Breast epithelium (tissue), 4 donors: ENCODE results near the gene FAAP100. TPM values are rescaled to one million over a fixed set of nuclear protein-coding genes. Genes with fewer than 3 reads are reported as not detected.

Source experiments
- DNase-seq, 2 donors: peaks; one replicate each; pipeline ENCODE4 v3.0.0-alpha.2; 2019; ENCODE audit warnings: low spot score in 2 of 2
- H3K27ac ChIP-seq, 2 donors: fragments of 200-600 bp; sonication (generic) in 1 of 2; one replicate each; pipeline ENCODE4 v1.5.1; 2016 to 2019; ENCODE audit warnings: mild to moderate bottlenecking in 1 of 2
- H3K27me3 ChIP-seq, 2 donors: fragments of 200-600 bp; sonication (generic) in 1 of 2; one replicate each; pipeline versions ENCODE4 v1.5.1 to v1.6.0; 2017 to 2019; ENCODE audit warnings: control low read depth in 1 of 2, mild to moderate bottlenecking in 1 of 2
- H3K36me3 ChIP-seq: fragments of 200-600 bp; one replicate; pipeline ENCODE4 v1.5.1; 2019
- H3K4me1 ChIP-seq, 2 donors: fragments of 200-600 bp; sonication (generic); one replicate each; pipeline ENCODE4 v1.5.1; 2016 to 2019; ENCODE audit warnings: control low read depth in 1 of 2
- H3K4me3 ChIP-seq, 3 donors: fragments of 200-600 bp; sonication (generic); 1 replicate in 2 of 3; 2 replicates in 1 of 3; pipeline ENCODE4 v1.5.1; 2016 to 2019; ENCODE audit warnings: mild to moderate bottlenecking in 3 of 3, moderate library complexity in 2 of 3
- H3K9me3 ChIP-seq, 2 donors: fragments of 200-600 bp; sonication (generic) in 1 of 2; one replicate each; pipeline ENCODE4 v1.5.1; 2016 to 2019; ENCODE audit warnings: control low read depth in 1 of 2
- POLR2A ChIP-seq: fragments of 450-650 bp; IDR thresholded peaks from one replicate; pipeline ENCODE4 v1.6.1; 2016; ENCODE audit warnings: antibody characterized with exemption, mild to moderate bottlenecking, moderate library complexity
- POLR2AphosphoS5 ChIP-seq, 3 donors: sonication (generic); formaldehyde crosslinking; IDR thresholded peaks; one replicate each; pipeline ENCODE4 v1.6.1; 2017; ENCODE audit warnings: antibody characterized with exemption in 3 of 3
- intact Hi-C: fragments of 100-400 bp; cut with DNase I; formaldehyde crosslinking; loops from one replicate; pipeline ENCODE4 v1.15.1; 2023; ENCODE audit warnings: low total_unique reads
- total RNA-seq, 3 donors: library from RNA; depleted of rRNA; stranded (reverse); fragments of >200 nt; gene quantifications; one replicate each; pipeline ENCODE4 v1.1.0, GENCODE V29; 2016
- TF ChIP-seq, protein P1 (sequence below), 3 donors: fragments of 450-650 bp; IDR thresholded peaks; one replicate each; pipeline ENCODE4 v1.5.1; 2016 to 2017; ENCODE audit warnings: antibody characterized with exemption in 3 of 3, mild to moderate bottlenecking in 3 of 3, moderate library complexity in 3 of 3

FAAP100 gene
- total RNA-seq, 3 donors from 2014 or later, result 13.0 to 23.1 (median 20.6) TPM

- Histone ChIP-seq H3K9me3 (no peaks in the 10 kb centered on the region), H3K4me1 (no peaks in the 10 kb centered on the region), H3K27ac (no peak overlapping the region), H3K36me3 (no peaks in the 10 kb centered on the region), H3K4me3 (no peak overlapping the region), H3K27me3 (no peaks in the 10 kb centered on the region)
- DNase-seq, result no peak
- intact Hi-C loops, result no loop called here
- TF ChIP-seq, protein P1, sequence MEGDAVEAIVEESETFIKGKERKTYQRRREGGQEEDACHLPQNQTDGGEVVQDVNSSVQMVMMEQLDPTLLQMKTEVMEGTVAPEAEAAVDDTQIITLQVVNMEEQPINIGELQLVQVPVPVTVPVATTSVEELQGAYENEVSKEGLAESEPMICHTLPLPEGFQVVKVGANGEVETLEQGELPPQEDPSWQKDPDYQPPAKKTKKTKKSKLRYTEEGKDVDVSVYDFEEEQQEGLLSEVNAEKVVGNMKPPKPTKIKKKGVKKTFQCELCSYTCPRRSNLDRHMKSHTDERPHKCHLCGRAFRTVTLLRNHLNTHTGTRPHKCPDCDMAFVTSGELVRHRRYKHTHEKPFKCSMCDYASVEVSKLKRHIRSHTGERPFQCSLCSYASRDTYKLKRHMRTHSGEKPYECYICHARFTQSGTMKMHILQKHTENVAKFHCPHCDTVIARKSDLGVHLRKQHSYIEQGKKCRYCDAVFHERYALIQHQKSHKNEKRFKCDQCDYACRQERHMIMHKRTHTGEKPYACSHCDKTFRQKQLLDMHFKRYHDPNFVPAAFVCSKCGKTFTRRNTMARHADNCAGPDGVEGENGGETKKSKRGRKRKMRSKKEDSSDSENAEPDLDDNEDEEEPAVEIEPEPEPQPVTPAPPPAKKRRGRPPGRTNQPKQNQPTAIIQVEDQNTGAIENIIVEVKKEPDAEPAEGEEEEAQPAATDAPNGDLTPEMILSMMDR (IDR thresholded peaks at IDR 0.05), result no peak
- TF ChIP-seq POLR2AphosphoS5 (IDR thresholded peaks at IDR 0.05), result no peak
- TF ChIP-seq POLR2A, result no peak
Measured at GRCh38 chr17:81493198-81494038, 58.7 kb downstream of the FAAP100 start.

- Histone ChIP-seq H3K9me3 (no peaks in the 10 kb centered on the region), H3K27me3 (no peaks in the 10 kb centered on the region), H3K4me3 (no peak overlapping the region), H3K4me1 (no peaks in the 10 kb centered on the region), H3K36me3 (no peaks in the 10 kb centered on the region), H3K27ac (no peak overlapping the region)
- TF ChIP-seq POLR2A (no peak), POLR2AphosphoS5 (IDR thresholded peaks at IDR 0.05) (no peak)
- TF ChIP-seq, protein P1 (IDR thresholded peaks at IDR 0.05), result no peak
- intact Hi-C loops, result no loop called here
- no peak for DNase-seq
Measured at GRCh38 chr17:81492706-81493105, 59.4 kb downstream of the FAAP100 start.

GRCh38 chr17:81492202-81492601 is 60.0 kb downstream of the FAAP100 start:
- intact Hi-C loops, result no loop called here
- H3K36me3 ChIP-seq, result no peaks in the 10 kb centered on the region
- H3K4me3 ChIP-seq, result no peak overlapping the region
- TF ChIP-seq POLR2AphosphoS5 (IDR thresholded peaks at IDR 0.05) (no peak), POLR2A (no peak)
- TF ChIP-seq, protein P1 (IDR thresholded peaks at IDR 0.05), result no peak
- H3K9me3 ChIP-seq, result no peaks in the 10 kb centered on the region
- no peak for DNase-seq
- no peaks in the 10 kb centered on the region for H3K4me1 ChIP-seq
- no peak overlapping the region for H3K27ac ChIP-seq
- H3K27me3 ChIP-seq, result no peaks in the 10 kb centered on the region

- H3K27ac ChIP-seq, result no peak overlapping the region
- H3K36me3 ChIP-seq, result no peaks in the 10 kb centered on the region
- intact Hi-C loops, result no loop called here
- no peaks in the 10 kb centered on the region for H3K9me3 ChIP-seq
- no peak for DNase-seq
- H3K4me3 ChIP-seq, result no peak overlapping the region
- H3K27me3 ChIP-seq, result no peaks in the 10 kb centered on the region
- H3K4me1 ChIP-seq, result no peaks in the 10 kb centered on the region
- no peak for TF ChIP-seq POLR2A
- TF ChIP-seq, protein P1 (IDR thresholded peaks at IDR 0.05), result no peak
- TF ChIP-seq POLR2AphosphoS5 (IDR thresholded peaks at IDR 0.05), result no peak
Measured at GRCh38 chr17:81491761-81492160, 60.4 kb downstream of the FAAP100 start.

GRCh38 chr17:81491181-81491581 is 61.0 kb downstream of the FAAP100 start:
- no peaks in the 10 kb centered on the region for H3K9me3 ChIP-seq
- TF ChIP-seq POLR2A (no peak), POLR2AphosphoS5 (IDR thresholded peaks at IDR 0.05) (no peak)
- TF ChIP-seq, protein P1 (IDR thresholded peaks at IDR 0.05), result no peak
- no peaks in the 10 kb centered on the region for H3K27me3 ChIP-seq
- H3K4me1 ChIP-seq, result no peaks in the 10 kb centered on the region
- no peak overlapping the region for H3K4me3 ChIP-seq
- no peak overlapping the region for H3K27ac ChIP-seq
- no peaks in the 10 kb centered on the region for H3K36me3 ChIP-seq
- DNase-seq, result no peak
- intact Hi-C loops, result no loop called here
